OCI-LY1 (cell line): Measurements from ENCODE around the gene RGS17.
"Not testable (repeated sequence)": the region's sequence is repeated elsewhere in the genome, so short reads cannot be mapped to it uniquely, and the experiment has no call there.

Experiments used
- H2AFZ ChIP-seq: fragments of 200-600 bp; sonication (generic), shearing (Covaris generic); 2 replicates; pipeline ENCODE4 v1.6.0; 2014; ENCODE audit warnings: antibody characterized with exemption, mild to moderate bottlenecking, low read length
- H3F3A ChIP-seq: fragments of 200-600 bp; sonication (generic), shearing (Covaris generic); 2 replicates; pipeline ENCODE4 v1.6.0; 2014; ENCODE audit warnings: mild to moderate bottlenecking, antibody characterized with exemption, low read length, moderate library complexity; ENCODE audit not compliant: insufficient read depth
- H3K27ac ChIP-seq: fragments of 200-600 bp; sonication (generic); 2 replicates; pipeline ENCODE4 v1.5.1; 2014; ENCODE audit warnings: low read length, mixed run types, mild to moderate bottlenecking, low read depth; ENCODE audit not compliant: poor library complexity, severe bottlenecking
- H3K27me3 ChIP-seq: fragments of 200-600 bp; sonication (generic); 2 replicates; pipeline ENCODE4 v1.6.0; 2014; ENCODE audit warnings: antibody characterized with exemption, mild to moderate bottlenecking, low read length, moderate library complexity; ENCODE audit not compliant: insufficient read depth
- H3K36me3 ChIP-seq: fragments of 200-600 bp; sonication (generic); 2 replicates; pipeline ENCODE4 v1.6.1; 2014; ENCODE audit warnings: mild to moderate bottlenecking, antibody characterized with exemption, low read length, moderate library complexity, mixed read lengths; ENCODE audit not compliant: insufficient read depth
- H3K4me1 ChIP-seq: fragments of 200-600 bp; sonication (generic); 2 replicates; pipeline ENCODE4 v1.5.1; 2014; ENCODE audit warnings: mild to moderate bottlenecking, low read length, moderate library complexity; ENCODE audit not compliant: insufficient read depth, severe bottlenecking
- H3K4me2 ChIP-seq: fragments of 200-600 bp; sonication (generic), shearing (Covaris generic); 2 replicates; pipeline ENCODE4 v1.6.1; 2014; ENCODE audit warnings: low read length
- H3K4me3 ChIP-seq: fragments of 200-600 bp; sonication (generic); 2 replicates; pipeline ENCODE4 v1.5.1; 2014; ENCODE audit warnings: low read length, low read depth, mild to moderate bottlenecking, mixed read lengths; ENCODE audit not compliant: poor library complexity, severe bottlenecking
- H3K79me2 ChIP-seq: fragments of 200-600 bp; shearing (Covaris generic); 2 replicates; pipeline ENCODE4 v1.6.1; 2016; ENCODE audit warnings: mixed run types, low read length, mixed read lengths; ENCODE audit not compliant: insufficient read depth
- H3K9ac ChIP-seq: fragments of 200-600 bp; sonication (generic), shearing (Covaris generic); 2 replicates; pipeline ENCODE4 v1.6.1; 2014; ENCODE audit warnings: mild to moderate bottlenecking, low read length, mixed read lengths
- H3K9me2 ChIP-seq: fragments of 200-600 bp; sonication (generic), shearing (Covaris generic); 2 replicates; pipeline ENCODE4 v1.6.1; 2014; ENCODE audit warnings: low read depth, mild to moderate bottlenecking, low read length, mixed read lengths
- H3K9me3 ChIP-seq: fragments of 200-600 bp; shearing (Covaris generic); 2 replicates; pipeline ENCODE4 v1.6.1; 2014; ENCODE audit warnings: low read length, mixed read lengths
- H4K20me1 ChIP-seq: fragments of 200-600 bp; sonication (generic), shearing (Covaris generic); 2 replicates; pipeline ENCODE4 v1.6.0; 2016; ENCODE audit warnings: mild to moderate bottlenecking, low read length; ENCODE audit not compliant: insufficient read depth
- EZH2 ChIP-seq: fragments of 200-600 bp; sonication (generic), shearing (Covaris generic); IDR thresholded peaks from 2 replicates; pipeline ENCODE4 v1.8.0; 2017; ENCODE audit warnings: borderline replicate concordance, mixed run types, mild to moderate bottlenecking, antibody characterized with exemption, low read length, moderate library complexity, mixed read lengths
- TF ChIP-seq, protein P1 (sequence below): fragments of 200-600 bp; sonication (generic), shearing (Covaris generic); IDR thresholded peaks from 2 replicates; pipeline ENCODE4 v1.5.1; 2017; ENCODE audit warnings: mild to moderate bottlenecking, antibody characterized with exemption, low read length, moderate library complexity, mixed read lengths

Gene RGS17

DNA sequence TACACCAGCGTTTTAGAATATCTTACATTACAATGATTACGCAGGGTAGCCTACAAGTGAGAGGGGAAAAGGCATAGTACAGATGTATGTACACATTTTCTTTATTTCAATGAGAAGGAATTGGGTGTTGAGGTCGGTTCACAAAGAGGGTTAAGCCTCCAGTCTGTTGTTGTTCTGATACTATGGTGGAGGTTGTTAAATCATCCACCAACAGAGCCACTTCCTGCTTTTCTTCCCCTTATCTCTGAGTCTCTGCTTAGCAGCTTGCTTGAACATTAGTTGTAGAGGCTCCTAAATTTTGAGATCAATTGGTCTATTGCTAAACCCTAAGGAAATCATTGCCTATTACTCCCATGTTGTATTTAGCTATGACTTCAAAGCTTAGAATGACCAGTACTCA lies 7.3 kb downstream of the RGS17 start:
- Histone ChIP-seq H3K4me1 (no peaks in the 10 kb centered on the region), H3K27ac (no peak overlapping the region), H3K27me3 (no peaks in the 10 kb centered on the region), H3K4me3 (no peak overlapping the region), H4K20me1 (no peaks in the 10 kb centered on the region), H3K79me2 (no peaks in the 10 kb centered on the region), H3K4me2 (no peak overlapping the region), H2AFZ (no peak overlapping the region), H3K9ac (no peak overlapping the region), H3K36me3 (no peaks in the 10 kb centered on the region), H3F3A (no peaks in the 10 kb centered on the region), H3K9me3 (no peaks in the 10 kb centered on the region), H3K9me2 (no peaks in the 10 kb centered on the region)
- TF ChIP-seq, protein P1, sequence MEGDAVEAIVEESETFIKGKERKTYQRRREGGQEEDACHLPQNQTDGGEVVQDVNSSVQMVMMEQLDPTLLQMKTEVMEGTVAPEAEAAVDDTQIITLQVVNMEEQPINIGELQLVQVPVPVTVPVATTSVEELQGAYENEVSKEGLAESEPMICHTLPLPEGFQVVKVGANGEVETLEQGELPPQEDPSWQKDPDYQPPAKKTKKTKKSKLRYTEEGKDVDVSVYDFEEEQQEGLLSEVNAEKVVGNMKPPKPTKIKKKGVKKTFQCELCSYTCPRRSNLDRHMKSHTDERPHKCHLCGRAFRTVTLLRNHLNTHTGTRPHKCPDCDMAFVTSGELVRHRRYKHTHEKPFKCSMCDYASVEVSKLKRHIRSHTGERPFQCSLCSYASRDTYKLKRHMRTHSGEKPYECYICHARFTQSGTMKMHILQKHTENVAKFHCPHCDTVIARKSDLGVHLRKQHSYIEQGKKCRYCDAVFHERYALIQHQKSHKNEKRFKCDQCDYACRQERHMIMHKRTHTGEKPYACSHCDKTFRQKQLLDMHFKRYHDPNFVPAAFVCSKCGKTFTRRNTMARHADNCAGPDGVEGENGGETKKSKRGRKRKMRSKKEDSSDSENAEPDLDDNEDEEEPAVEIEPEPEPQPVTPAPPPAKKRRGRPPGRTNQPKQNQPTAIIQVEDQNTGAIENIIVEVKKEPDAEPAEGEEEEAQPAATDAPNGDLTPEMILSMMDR = no peak
- TF ChIP-seq EZH2 = no peak

DNA sequence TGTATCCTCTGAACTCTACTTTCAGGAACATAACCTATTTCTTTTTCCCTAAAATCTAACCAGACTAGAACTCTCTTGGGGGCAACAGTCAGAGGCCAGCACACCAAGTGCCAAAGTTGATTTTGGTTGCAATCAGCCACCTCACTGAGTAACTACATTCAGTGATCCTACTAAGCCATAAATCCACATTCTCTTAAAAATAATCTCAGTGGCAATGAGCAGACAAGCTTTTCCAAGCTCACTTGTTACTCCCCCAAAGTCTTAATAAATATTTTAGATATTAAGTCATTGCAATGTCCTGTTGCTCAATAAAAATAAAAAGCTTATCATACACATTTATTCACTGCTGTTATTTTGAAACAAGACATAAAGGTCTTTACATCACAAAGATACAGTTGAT lies 9.8 kb downstream of the RGS17 start:
- H3K4me3 ChIP-seq = no peak overlapping the region
- no peaks in the 10 kb centered on the region for H3K36me3 ChIP-seq
- no peaks in the 10 kb centered on the region for H3K79me2 ChIP-seq
- no peak overlapping the region for H2AFZ ChIP-seq
- no peaks in the 10 kb centered on the region for H3K27me3 ChIP-seq
- TF ChIP-seq EZH2 = no peak
- TF ChIP-seq, protein P1 = no peak
- no peak overlapping the region for H3K9ac ChIP-seq
- H3K27ac ChIP-seq = no peak overlapping the region
- H3F3A ChIP-seq = no peaks in the 10 kb centered on the region
- H3K4me1 ChIP-seq = no peaks in the 10 kb centered on the region
- no peaks in the 10 kb centered on the region for H4K20me1 ChIP-seq
- H3K4me2 ChIP-seq = no peak overlapping the region
- no peaks in the 10 kb centered on the region for H3K9me2 ChIP-seq
- no peaks in the 10 kb centered on the region for H3K9me3 ChIP-seq

- Histone ChIP-seq H3K27me3 (no peaks in the 10 kb centered on the region), H3K9ac (no peak overlapping the region), H3K9me2 (no peaks in the 10 kb centered on the region), H3K9me3 (no peaks in the 10 kb centered on the region), H3K4me1 (no peaks in the 10 kb centered on the region), H3K27ac (no peak overlapping the region), H3K4me2 (no peak overlapping the region), H3K4me3 (no peak overlapping the region), H3F3A (no peaks in the 10 kb centered on the region), H3K36me3 (no peaks in the 10 kb centered on the region), H3K79me2 (no peaks in the 10 kb centered on the region), H4K20me1 (no peaks in the 10 kb centered on the region), H2AFZ (no peak overlapping the region)
- no peak for TF ChIP-seq EZH2
- TF ChIP-seq, protein P1 = no peak
Measured at GRCh38 chr6:153117986-153118879, 12.8 kb downstream of the RGS17 start.

GRCh38 chr6:153111082-153111481 lies 20.0 kb downstream of the RGS17 start:
- H3F3A ChIP-seq, H2AFZ ChIP-seq, H3K9me3 ChIP-seq, H3K4me2 ChIP-seq, H3K4me3 ChIP-seq, H3K27me3 ChIP-seq, H3K36me3 ChIP-seq, H3K9me2 ChIP-seq, H3K27ac ChIP-seq, H3K9ac ChIP-seq, H3K4me1 ChIP-seq, H3K79me2 ChIP-seq, H4K20me1 ChIP-seq: not testable (repeated sequence)

- H3K79me2 ChIP-seq, H3K4me3 ChIP-seq, H3K27me3 ChIP-seq, H3K9me2 ChIP-seq, H4K20me1 ChIP-seq, H3F3A ChIP-seq, H3K36me3 ChIP-seq, H3K9me3 ChIP-seq, H3K4me1 ChIP-seq, H3K9ac ChIP-seq, H3K27ac ChIP-seq, H3K4me2 ChIP-seq, H2AFZ ChIP-seq: not testable (repeated sequence)
Measured at GRCh38 chr6:153110612-153111011, 20.5 kb downstream of the RGS17 start.
